H1 (cell line): ENCODE measurements around the gene NDUFA8.

Experiments
- ATF2 ChIP-seq: IDR thresholded peaks from 2 replicates; pipeline ENCODE4 v1.6.1; 2012; ENCODE audit warnings: low read length, inconsistent platforms
- EZH2 ChIP-seq: fragments of 200-600 bp; sonication (generic); IDR thresholded peaks from 2 replicates; pipeline ENCODE4 v1.7.1; 2012; ENCODE audit warnings: low read depth, mild to moderate bottlenecking, moderate library complexity, low read length, inconsistent platforms; ENCODE audit not compliant: severe bottlenecking
- FOSL1 ChIP-seq: IDR thresholded peaks from 2 replicates; pipeline ENCODE4 v1.6.1; 2011; ENCODE audit warnings: mild to moderate bottlenecking, low read depth, low read length, moderate library complexity; ENCODE audit not compliant: insufficient read depth
- SP1 ChIP-seq: IDR thresholded peaks from 2 replicates; pipeline ENCODE4 v1.6.1; 2011; ENCODE audit warnings: low read depth, low read length
- YY1 ChIP-seq: IDR thresholded peaks from 2 replicates; pipeline ENCODE4 v1.6.1; 2011; ENCODE audit warnings: low read depth, mild to moderate bottlenecking, low read length
- TF ChIP-seq, protein P1 (sequence below), 3 experiments: IDR thresholded peaks; 1 replicate in 2 of 3; 2 replicates in 1 of 3; pipeline versions ENCODE4 v1.5.1 to v1.6.1; 2011; ENCODE audit warnings: low read length in 3 of 3, mild to moderate bottlenecking in 3 of 3, inconsistent platforms in 2 of 3, low read depth in 1 of 3, moderate library complexity in 1 of 3; ENCODE audit not compliant: insufficient read depth in 1 of 3; ENCODE audit errors: control extremely low read depth in 1 of 3

DNA sequence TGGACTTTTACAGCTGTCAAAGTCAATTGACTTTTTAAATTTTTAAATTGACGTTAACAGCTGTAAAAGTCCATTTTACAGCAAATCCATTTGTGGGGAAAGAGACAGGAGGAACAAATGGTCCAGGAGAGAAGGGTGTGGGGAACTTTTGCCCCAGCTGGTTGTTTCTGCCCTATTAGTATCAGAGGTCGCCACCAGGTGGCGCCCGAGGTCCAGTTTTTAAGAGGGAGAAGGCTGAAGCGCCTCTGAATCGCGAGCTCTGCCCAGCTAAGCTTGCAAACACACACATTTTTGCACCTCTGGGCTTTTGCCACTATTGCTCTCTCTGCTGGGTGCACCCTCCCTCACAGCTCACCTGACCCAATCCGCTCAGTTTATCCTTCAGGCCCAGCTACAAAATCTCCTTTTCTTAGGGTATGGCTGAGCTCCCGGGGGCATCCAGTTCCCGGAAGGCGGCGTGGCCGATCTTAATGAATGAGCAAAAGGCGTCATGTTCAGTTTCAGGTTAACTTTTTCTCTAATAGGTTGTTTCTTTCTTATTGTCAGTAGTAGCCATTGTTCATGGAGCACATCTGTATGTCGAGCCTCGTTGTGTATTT lies 60.2 kb downstream of the NDUFA8 start:
- no peak for TF ChIP-seq ATF2
- TF ChIP-seq, protein P1, sequence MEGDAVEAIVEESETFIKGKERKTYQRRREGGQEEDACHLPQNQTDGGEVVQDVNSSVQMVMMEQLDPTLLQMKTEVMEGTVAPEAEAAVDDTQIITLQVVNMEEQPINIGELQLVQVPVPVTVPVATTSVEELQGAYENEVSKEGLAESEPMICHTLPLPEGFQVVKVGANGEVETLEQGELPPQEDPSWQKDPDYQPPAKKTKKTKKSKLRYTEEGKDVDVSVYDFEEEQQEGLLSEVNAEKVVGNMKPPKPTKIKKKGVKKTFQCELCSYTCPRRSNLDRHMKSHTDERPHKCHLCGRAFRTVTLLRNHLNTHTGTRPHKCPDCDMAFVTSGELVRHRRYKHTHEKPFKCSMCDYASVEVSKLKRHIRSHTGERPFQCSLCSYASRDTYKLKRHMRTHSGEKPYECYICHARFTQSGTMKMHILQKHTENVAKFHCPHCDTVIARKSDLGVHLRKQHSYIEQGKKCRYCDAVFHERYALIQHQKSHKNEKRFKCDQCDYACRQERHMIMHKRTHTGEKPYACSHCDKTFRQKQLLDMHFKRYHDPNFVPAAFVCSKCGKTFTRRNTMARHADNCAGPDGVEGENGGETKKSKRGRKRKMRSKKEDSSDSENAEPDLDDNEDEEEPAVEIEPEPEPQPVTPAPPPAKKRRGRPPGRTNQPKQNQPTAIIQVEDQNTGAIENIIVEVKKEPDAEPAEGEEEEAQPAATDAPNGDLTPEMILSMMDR (IDR thresholded peaks at IDR 0.05; ENCODE audit: control extremely low read depth in 1 of 3, insufficient read depth in 1 of 3, low read depth in 1 of 3, low read length in 3 of 3), result peak; percentile 65 to 95 (median 74)
- no peak for TF ChIP-seq YY1
- no peak for TF ChIP-seq FOSL1
- no peak for TF ChIP-seq EZH2
- TF ChIP-seq SP1, result no peak
